Measurements from ENCODE around the gene RAB41.
"Not testable (repeated sequence)": the region's sequence is repeated elsewhere in the genome, so short reads cannot be mapped to it uniquely, and the experiment has no call there.

Gene RAB41

GRCh38 chrX:70289793-70290770 is 8.1 kb downstream of the RAB41 start, which contains the start of the genes KIF4A and PDZD11:
KIF4A (plus strand) TSS chrX:70290104; CDS start chrX:70290459, 355 bp downstream.
PDZD11 (minus strand) TSS chrX:70289927; CDS start chrX:70289341, 586 bp downstream.
- in situ Hi-C loops (cut with MboI; ENCODE audit: low sequenced_read_pairs), result no loop called here

GRCh38 chrX:70292788-70293187 is 10.8 kb downstream of the RAB41 start:
- in situ Hi-C loops (cut with MboI; ENCODE audit: low sequenced_read_pairs), result no loop called here

- in situ Hi-C loops (cut with MboI; ENCODE audit: low sequenced_read_pairs), result no loop called here
Measured at GRCh38 chrX:70293621-70294020, 11.6 kb downstream of the RAB41 start.

GRCh38 chrX:70301716-70302115 is 19.7 kb downstream of the RAB41 start:
- in situ Hi-C loops (cut with MboI; ENCODE audit: low sequenced_read_pairs), result no loop called here

- in situ Hi-C loops (cut with MboI; ENCODE audit: low sequenced_read_pairs), result no loop called here
Measured at GRCh38 chrX:70313503-70313902, 31.5 kb downstream of the RAB41 start.

GRCh38 chrX:70322784-70323183 is 40.8 kb downstream of the RAB41 start:
- in situ Hi-C loops (cut with MboI; ENCODE audit: low sequenced_read_pairs), result no loop called here

GRCh38 chrX:70323628-70324027 is 41.7 kb downstream of the RAB41 start:
- in situ Hi-C loops (cut with MboI; ENCODE audit: low sequenced_read_pairs), result not testable (repeated sequence)

GRCh38 chrX:70324326-70324725 is 42.4 kb downstream of the RAB41 start:
- in situ Hi-C loops (cut with MboI; ENCODE audit: low sequenced_read_pairs), result no loop called here

GRCh38 chrX:70331161-70331560 is 49.2 kb downstream of the RAB41 start:
- in situ Hi-C loops (cut with MboI; ENCODE audit: low sequenced_read_pairs), result no loop called here

GRCh38 chrX:70332600-70332999 is 50.6 kb downstream of the RAB41 start:
- in situ Hi-C loops (cut with MboI; ENCODE audit: low sequenced_read_pairs), result no loop called here
